NCI-H2107 treated with DMSO at 0.1 percent for 48 hours (cell line): Measurements from ENCODE around the gene MTA3.
"Not testable (repeated sequence)": the region's sequence is repeated elsewhere in the genome, so short reads cannot be mapped to it uniquely, and the experiment has no call there.

Source experiments
- DNase-seq: peaks from one replicate; lab custom pipeline; 2025; ENCODE audit not compliant: unreplicated experiment; lab: John Stamatoyannopoulos, UW

The MTA3 gene

DNA sequence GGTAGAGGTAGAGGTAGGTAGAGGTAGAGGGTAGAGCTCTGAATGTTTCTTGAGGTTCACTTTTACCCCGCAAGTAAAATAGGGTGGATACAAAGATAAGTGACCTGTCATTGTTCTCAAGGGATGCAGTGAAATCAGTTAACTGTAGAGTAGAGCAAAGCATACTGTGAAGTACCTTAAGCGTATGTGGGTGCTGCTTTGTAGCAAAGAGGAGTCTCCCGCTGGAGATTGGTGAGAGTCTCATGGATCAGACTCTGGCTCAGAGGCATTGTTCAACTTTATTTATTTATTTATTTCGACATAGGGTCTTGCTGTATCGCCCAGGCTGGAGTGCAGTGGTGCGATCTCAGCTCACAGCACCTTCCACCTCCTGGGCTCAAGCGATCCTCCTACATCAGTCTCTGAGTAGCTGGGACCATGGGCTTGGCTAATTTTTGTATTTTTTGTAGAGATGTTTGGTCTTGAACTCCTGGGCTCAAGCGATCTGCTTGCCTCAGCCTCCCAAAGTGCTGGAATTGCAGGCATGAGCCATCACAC, 38.7 kb downstream of the MTA3 start:
- no peak for DNase-seq

DNA sequence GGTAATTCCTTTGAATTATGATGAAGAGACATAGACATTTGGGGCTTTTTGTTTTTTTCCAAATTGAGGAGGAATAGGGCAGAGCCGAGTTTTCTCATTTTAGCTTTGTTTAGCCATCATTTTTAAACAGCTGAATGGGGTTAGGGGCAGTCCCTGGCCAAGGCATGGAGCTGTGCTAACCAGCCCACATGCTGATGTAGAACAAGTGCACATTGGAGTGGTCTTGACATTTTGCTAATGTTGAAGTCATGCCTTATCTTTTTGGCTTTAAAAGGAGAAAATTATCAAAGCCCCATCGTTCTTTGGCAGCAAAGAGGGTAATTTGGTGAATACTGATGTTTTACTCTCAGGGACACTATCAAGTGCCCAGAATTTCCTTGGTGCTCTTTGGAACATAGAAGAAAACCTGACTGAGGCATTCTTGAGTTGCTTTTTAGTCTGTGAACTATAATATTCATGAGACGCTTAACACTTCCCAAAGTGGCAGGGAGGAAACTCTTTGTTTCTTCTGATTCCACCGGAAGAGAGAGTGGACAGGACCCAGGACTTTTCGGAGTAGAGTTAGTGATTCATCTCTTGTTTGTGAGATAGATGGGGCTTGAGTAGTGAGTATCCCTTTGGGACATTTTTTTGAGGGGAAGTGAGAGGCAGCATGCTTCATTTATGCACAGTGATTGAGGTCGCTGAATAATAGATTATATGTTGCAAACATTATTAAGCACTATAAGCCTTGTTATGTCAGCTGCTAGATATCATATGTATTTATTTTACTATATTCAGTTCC, 45.0 kb downstream of the MTA3 start:
- DNase-seq = no peak

DNA sequence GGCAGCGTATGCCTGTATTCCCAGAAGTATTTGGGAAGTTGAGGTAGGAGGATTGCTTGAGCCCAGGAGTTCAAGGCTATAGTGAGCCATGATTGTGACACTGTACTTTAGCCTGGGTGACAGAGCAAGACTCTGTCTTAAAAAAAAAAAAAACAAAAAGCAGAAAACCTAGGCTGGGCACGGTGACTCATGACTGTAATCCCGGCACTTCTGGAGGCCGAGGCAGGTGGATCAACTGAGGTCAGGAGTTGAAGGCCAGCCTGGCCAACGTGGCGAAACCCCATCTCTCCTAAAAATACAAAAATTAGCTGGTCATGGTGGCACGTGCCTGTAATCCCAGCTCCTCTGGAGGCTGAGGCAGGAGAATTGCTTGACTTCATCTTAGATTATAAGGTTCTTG, 46.4 kb downstream of the MTA3 start:
- no peak for DNase-seq

DNA sequence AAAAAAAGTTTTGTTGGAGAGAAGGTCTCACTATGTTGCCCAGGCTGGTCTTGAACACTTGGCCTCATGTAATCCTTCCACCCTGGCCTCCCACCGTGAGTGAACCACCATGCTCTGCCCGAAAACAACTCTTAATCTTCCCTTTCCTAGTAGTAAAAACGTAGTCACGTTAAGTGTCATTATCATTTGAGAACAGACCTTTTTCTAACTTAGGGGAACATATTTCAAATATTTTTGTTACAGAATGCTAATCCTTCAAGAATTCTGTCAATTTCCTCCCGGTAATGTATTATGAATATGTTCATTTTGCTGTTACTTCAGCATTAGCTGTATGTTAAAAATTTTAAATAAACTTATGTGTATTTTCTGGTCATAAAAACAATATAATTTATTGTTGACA, 49.7 kb downstream of the MTA3 start:
- no peak for DNase-seq

DNA sequence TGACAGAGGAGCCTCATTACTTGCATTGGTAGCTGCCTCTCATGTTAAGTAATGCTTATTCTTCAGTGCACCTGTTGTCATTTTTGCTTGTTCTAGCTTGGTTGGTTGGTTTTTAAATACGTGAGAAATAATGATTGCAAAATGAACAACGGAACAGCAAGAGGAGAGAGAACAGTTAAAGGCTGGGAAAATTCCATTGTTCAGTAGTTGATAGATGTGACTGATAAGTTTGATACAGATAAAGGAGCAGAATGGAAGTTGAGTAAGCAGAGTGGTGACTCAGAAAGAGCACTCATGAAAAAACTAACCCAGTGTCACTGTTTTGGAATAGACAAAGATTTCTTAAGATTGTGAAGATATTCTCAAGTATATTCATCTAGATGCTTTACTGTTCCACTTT, 50.5 kb downstream of the MTA3 start:
- no peak for DNase-seq

DNA sequence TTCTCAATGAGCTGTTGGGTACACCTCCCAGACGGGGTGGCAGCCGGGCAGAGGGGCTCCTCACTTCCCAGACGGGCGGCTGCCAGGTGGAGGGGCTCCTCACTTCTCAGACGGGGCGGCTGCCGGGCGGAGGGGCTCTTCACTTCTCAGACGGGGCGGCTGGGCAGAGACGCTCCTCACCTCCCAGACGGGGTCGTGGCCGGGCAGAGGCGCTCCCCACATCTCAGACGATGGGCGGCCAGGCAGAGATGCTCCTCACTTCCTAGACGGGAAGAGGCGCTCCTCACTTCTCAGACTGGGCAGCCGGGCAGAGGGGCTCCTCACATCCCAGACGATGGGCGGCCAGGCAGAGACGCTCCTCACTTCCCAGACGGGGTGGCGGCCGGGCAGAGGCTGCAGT, 53.2 kb downstream of the MTA3 start:
- DNase-seq = not testable (repeated sequence)

DNA sequence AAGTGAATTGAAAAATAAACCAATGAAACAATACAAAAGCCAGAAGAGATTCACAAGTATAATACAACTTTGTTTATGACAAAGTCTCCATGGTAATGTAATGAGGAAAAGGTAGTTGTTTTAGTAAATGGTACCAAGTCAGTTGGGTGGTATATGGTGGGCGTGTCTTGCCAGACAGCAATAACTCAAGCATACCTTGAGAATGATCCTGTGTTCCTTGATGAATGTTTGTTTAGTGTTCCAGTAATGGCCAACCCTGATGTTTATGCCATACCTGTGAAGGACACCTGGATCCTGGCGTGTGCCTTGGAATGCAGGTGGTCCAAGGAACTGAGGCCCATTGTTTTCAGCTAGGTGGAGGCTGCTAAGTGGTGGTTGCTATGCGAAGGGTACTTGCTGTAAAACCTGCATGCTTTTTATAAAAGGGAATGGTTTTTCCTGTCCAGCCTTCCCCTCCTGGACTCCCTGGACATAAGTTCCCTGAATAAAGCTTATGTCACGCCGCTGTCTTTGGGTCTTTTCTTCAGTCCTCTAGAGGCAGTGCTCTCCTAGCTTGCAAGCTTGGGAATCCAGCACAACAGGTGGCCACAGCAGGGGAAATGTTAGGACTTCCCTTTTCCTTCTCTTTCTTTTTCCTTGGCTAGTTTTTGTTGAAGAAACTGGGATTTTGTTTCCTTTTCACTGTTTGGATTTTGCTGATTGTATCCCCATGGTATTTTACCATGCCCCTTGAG, 54.7 kb downstream of the MTA3 start:
- DNase-seq = no peak

DNA sequence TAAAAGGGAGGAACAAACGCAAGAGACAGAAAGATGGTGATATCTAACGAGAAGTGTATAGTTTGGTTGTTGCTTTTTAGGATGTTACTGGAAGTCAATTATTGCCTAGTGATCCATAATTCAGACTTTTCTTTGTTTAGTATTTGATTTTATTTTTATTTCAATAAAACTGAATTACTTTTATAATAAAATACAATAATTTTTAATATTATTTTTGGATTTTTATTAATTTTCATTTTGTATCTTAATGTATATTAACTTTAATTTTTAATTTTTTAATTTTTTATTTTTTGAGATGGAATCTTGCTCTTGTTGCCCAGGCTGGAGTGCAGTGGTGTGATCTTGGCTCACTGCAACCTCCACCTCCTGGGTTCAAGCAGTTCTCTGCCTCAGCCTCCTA, 55.6 kb downstream of the MTA3 start:
- no peak for DNase-seq

DNA sequence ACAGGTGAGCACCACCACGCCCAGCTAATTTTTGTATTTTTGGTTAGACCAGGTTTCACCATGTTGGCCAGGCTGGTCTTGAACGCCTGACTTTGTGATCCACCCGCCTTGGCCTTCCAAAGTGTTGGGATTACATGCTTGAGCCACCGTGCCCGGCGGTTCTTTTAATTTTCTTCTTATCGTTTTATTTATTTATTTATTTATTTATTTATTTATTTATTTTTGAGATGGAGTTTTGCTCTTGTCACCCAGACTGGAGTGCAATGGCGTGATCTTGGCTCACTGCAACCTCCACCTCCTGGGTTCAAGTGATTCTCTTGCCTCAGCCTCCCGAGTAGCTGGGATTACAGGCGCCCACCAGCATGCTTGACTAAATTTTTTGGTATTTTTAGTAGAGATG, 59.6 kb downstream of the MTA3 start:
- not testable (repeated sequence) for DNase-seq

DNA sequence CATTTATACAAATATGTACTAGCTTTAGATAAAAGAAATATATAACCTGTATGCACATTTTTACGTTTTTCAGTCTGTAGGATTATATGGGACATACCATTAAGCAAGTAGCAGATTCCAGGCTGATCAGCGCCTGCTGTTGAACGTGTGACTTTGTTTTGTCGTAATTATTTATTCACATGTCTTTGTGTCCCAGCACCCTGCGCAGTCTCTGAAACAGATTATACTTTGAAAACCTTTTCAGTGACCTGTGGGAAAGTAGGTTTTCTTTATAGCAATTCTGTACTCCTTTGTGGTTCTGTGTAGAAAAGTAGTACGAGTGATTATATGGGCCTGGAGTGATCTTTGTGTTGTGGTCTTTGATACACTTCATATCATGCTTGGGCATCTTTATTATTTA, 68.5 kb downstream of the MTA3 start:
- DNase-seq = no peak

DNA sequence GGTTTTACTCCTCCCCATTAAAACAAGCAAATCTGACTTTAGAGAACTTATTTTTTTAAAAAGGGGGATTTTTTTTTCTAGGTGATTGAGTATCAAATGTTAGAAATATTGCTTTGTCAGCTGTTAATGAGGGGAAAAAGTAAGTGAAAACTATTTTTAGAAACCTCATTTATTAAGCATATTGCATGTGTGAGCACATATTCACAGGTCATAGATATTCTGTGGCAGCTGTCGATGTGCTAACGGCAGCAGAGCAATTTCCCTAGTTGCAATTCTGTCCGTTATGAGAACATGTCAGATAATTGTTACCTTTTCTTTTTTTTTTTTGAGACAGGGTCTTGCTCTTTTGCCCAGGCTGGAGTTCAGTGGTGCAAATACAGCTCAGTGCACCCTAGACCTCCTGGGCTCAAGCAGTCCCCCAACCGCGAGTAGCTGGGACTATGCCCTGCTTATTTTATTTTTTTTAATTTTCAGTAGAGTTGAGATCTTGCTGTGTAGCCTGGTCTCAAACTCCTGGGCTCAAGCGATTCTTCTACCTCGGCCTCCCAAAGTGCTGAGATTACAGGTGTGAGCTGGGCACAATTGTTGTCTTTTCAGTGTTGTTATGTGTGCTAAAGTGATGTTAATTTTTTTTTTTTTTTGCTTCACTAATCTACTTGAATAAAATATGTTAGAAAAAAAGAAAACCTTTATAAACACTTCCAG, 69.8 kb downstream of the MTA3 start:
- no peak for DNase-seq

DNA sequence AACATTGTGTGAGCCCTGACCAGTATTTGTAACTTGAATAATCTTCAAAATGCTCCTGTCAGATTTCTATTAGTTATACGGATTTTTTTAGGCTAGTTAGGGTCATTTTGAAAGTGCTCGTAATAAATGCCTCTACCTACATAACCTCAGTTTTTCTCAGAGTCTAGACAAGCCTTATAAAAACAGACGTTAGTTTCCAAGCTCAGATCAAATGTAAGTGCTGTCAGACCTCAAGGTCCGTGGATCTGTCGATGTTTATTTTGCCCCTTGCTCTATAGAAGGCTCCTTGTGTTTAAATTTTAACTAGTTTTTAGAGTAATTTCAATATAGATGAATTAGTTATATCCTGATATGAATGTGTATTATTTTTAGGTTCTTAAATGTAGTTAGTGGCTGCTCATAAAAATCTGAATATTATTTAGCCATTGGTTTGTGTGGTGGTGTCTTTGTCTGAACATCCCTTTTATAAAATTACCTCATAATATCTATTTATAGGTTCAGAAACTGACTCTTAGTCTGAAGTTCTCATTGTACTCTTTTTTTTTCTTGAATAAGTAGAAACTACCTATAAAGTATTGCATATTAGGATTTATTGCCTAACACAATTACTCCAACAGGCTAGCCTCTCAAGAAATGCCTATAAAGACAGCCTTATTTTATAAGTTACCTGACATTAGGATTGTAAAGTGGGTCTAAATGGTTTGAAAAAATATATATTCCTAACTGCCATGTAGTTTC, 71.1 kb downstream of the MTA3 start:
- DNase-seq = no peak

DNA sequence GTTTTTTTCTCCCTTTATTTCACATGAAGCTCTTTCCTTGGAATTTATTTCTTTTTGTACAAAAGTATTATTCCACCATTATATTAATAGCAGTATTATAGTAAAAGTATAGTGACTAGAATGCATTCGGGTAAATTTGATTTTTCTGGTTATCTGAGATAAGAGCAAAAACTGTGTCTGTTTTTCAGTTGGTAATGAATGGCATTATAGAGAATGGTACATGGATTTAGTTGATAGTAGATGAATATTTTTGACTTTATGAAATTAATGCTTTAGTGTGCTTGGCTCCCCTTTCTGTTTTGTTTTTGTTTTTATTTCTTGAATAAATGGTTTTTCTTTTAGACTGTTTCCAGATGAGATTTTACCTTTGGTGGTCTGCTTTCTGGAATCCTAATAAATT, 71.8 kb downstream of the MTA3 start:
- no peak for DNase-seq

DNA sequence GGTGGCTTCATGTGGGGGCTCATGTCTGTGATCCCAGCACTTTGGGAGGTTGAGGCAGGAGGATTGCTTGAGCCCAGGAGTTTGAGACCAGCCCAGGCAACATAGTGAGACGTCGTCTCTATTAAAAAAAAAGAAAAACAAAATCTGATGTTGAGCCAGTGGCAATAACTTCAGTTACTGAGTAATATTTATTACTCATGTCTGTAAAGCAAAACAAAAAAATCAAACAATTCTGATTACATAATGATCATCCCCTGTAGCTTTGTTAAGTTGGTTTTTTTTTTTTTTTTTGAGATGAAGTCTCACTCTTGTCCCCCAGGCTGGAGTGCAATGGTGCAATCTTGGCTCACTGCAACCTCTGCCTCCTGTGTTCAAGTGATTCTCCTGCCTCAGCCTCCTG, 73.9 kb downstream of the MTA3 start:
- DNase-seq = not testable (repeated sequence)

DNA sequence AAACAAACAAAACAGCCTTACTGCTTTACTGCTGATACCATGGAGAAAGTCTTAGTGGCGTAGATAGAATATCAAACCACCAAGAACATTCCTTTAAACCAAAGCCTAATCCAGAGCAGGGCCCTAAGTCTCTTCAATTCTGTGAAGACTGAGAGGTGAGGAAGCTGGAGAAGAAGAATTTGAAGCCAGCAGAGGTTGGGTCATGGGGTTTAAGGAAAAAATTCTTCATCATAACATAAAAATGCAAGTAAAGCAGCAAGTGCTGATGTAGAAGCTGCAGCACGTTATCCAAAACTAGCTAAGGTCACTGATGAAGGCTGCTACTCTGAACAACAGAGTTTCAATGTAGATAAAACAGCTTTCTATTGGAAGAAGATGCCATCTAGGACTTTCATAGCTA, 77.1 kb downstream of the MTA3 start:
- DNase-seq = no peak

DNA sequence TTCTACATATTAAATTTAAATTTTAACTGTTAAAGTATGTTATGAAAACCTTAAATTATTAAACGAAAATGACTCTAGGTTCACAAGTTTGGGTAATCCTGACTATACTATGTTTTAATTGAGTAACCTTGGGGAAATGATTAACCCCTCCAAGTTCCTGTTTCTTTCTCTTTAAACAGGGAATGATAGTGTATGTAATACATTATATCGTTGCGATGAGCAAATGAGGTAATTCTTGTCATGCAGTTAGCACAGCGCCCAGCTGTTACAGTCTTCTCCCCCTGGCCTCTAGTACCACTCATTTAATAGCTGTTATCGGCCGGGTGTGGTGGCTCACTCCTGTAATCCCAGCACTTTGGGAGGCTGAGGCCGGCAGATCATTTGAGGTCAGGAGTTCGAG, 80.4 kb downstream of the MTA3 start:
- no peak for DNase-seq

DNA sequence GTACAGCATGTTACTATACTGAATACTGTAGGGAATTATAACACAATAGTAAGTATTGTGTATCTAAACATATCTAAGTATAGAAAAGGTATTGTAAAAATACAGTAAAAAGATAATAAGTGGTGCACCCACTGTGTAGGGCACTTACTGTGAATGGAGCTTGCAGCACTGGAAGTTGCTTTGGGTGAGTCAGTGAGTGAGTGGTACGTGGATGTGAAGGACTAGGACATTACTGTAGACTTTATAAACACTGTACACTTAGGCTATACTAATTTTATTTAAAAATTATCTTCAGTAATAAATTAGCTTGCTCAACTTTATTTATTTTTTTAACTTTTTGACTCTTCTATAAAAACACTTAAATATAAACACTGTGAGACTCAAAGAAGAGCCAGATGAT, 82.6 kb downstream of the MTA3 start:
- no peak for DNase-seq

DNA sequence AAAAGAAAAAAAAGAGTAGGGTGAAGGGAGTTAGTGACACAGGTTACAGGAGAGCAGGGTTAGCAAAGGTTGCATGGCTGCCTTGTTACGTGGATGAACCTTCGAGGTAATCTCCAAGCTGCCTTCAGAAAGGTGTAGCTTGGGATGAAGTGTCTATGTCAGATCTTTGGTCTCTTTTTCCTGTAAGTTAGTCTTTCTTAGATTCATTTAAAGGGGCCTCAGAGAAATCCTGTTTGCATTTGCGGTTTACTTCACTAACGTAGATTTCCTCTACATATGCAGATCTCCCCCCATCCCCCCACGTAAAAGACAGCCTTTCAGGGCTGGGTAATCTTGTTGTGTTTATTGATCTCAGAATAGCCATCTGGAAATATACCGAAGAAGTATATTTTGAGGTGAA, 83.7 kb downstream of the MTA3 start:
- no peak for DNase-seq

DNA sequence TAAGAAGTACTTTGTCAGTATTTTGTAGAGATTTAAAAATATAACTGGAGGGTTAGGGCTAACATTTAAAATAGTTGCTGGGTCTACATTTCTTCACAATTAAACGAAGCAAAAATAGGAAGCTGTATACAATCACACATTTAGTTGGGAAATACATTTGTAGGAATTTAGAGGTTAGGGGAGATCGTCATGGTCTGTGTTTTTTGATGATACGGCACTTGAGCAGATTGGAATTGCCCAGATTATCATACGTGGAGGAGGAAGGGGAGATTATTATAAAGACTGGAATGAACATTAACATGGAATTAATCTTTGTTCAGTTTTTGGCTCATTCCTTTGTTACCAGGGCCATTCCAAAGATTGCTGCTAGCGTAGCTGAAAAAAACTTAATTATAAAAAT, 84.6 kb downstream of the MTA3 start:
- no peak for DNase-seq

DNA sequence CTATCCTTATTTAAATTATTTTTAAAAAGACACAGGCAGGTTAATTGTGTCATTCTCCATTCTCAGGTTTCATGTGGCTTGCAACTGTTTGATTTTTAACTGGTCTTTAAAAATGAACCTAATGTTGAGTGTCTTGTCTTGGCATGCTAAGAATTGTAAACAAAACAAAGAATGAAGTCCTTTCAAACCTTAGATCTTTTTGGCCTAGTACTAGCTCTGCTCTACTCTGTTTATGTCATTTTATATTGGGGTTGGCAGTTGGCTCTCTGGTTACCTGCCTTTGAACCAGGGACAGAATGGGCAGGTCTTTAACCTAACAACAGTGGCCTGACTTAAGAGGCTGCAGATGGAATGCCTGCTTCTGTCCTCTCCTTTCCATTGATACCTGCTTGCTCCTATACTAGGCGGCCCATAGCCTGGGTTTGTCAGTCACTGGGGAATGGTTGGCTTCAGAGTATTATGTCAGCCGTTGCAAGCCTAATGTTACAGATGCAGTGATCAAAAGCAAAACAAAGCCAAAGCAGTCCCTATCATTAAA, 85.5 kb downstream of the MTA3 start:
- peak; percentile 5 for DNase-seq

DNA sequence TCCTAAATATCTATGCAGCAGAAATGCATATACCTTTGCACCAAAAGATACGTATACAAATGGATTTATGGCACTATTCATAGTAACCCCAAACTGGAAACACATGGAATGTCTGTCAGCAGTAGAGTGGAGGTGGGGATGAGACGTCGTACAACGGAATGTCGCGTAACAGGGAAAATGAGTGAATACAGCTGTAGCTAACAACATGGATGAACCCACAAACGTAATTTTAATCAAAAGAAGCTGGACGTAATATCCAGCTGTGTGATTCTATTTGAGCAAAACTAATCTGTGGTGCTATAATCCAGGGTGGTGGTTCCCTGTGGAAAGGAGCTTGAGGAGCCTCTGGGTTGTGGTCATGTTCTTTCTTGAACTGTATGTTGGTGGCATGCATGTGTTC, 89.9 kb downstream of the MTA3 start:
- DNase-seq = no peak
